Activated naive CD8-positive, alpha-beta T cell treated with anti-CD3 and anti-CD28 coated beads, Interleukin-2, amount 50 U/mL, for 24 hours (primary cell): ENCODE results near the gene RRAGC.

Source experiments
- ATAC-seq: fragments of 150-1000 bp; cut with Tn5 transposase; one replicate; pipeline ENCODE4 v1.10.0; 2021
- DNase-seq: peaks from one replicate; pipeline ENCODE4 v3.0.0; 2021
- H3K27ac Mint-ChIP-seq: one replicate; pipeline ENCODE4 v1.8.0; 2021; ENCODE audit warnings: mild to moderate bottlenecking, mixed read lengths
- H3K27me3 Mint-ChIP-seq: one replicate; pipeline ENCODE4 v1.8.0; 2021; ENCODE audit warnings: mixed read lengths
- H3K36me3 Mint-ChIP-seq: one replicate; pipeline ENCODE4 v1.8.0; 2021; ENCODE audit warnings: low read depth, mixed read lengths
- H3K4me1 Mint-ChIP-seq: one replicate; pipeline ENCODE4 v1.8.0; 2021; ENCODE audit warnings: mixed read lengths
- H3K4me3 Mint-ChIP-seq: one replicate; pipeline ENCODE4 v1.8.0; 2021; ENCODE audit warnings: mild to moderate bottlenecking, moderate library complexity, mixed read lengths
- H3K9me3 Mint-ChIP-seq: one replicate; pipeline ENCODE4 v1.8.0; 2021; ENCODE audit warnings: mixed read lengths

RRAGC gene

GRCh38 chr1:38834937-38835827, 24.4 kb downstream of the RRAGC start:
- Mint-ChIP-seq H3K4me1 (peaks cover 2% of the 10 kb centered on the region), H3K9me3 (no peaks in the 10 kb centered on the region), H3K4me3 (no peak overlapping the region), H3K27ac (no peak overlapping the region), H3K27me3 (peaks cover 3% of the 10 kb centered on the region), H3K36me3 (peaks cover 5% of the 10 kb centered on the region)
- DNase-seq = peak; percentile 35
- peak; percentile 88 for ATAC-seq

- Mint-ChIP-seq H3K4me3 (no peak overlapping the region), H3K27ac (no peak overlapping the region), H3K27me3 (peaks cover 4% of the 10 kb centered on the region), H3K4me1 (peaks cover 2% of the 10 kb centered on the region), H3K36me3 (peaks cover 1% of the 10 kb centered on the region), H3K9me3 (no peaks in the 10 kb centered on the region)
- DNase-seq (no peak), ATAC-seq (no peak)
These were observed 25.3 kb downstream of the RRAGC start for GRCh38 chr1:38834221-38834782.

- no peak for DNase-seq
- no peaks in the 10 kb centered on the region for H3K36me3 Mint-ChIP-seq
These were observed 26.4 kb downstream of the RRAGC start for GRCh38 chr1:38833146-38833545.

GRCh38 chr1:38832370-38832734, 27.2 kb downstream of the RRAGC start:
- Mint-ChIP-seq H3K27ac (no peak overlapping the region), H3K36me3 (no peaks in the 10 kb centered on the region), H3K4me1 (peaks cover 2% of the 10 kb centered on the region), H3K27me3 (peaks cover 8% of the 10 kb centered on the region), H3K4me3 (no peak overlapping the region), H3K9me3 (no peaks in the 10 kb centered on the region)
- ATAC-seq (no peak), DNase-seq (no peak)

More at GRCh38 chr1:38833146-38833545, 26.4 kb downstream of the RRAGC start:
- Mint-ChIP-seq H3K9me3 (no peaks in the 10 kb centered on the region), H3K4me1 (peaks cover 2% of the 10 kb centered on the region), H3K27me3 (peaks cover 8% of the 10 kb centered on the region), H3K27ac (no peak overlapping the region), H3K4me3 (no peak overlapping the region)
- no peak for ATAC-seq

GRCh38 chr1:38831731-38832369, 27.7 kb downstream of the RRAGC start:
- Mint-ChIP-seq H3K36me3 (no peaks in the 10 kb centered on the region), H3K9me3 (no peaks in the 10 kb centered on the region), H3K27me3 (peaks cover 8% of the 10 kb centered on the region), H3K4me1 (peaks cover 2% of the 10 kb centered on the region), H3K4me3 (no peak overlapping the region), H3K27ac (no peak overlapping the region)
- DNase-seq = no peak
- no peak for ATAC-seq

- Mint-ChIP-seq H3K9me3 (no peaks in the 10 kb centered on the region), H3K27me3 (peaks cover 21% of the 10 kb centered on the region), H3K4me3 (no peak overlapping the region), H3K4me1 (peaks cover 3% of the 10 kb centered on the region), H3K36me3 (no peaks in the 10 kb centered on the region), H3K27ac (no peak overlapping the region)
- DNase-seq = no peak
- no peak for ATAC-seq
These were observed 30.2 kb downstream of the RRAGC start for GRCh38 chr1:38829368-38829767.

GRCh38 chr1:38827318-38827717, 32.3 kb downstream of the RRAGC start:
- Mint-ChIP-seq H3K9me3 (no peaks in the 10 kb centered on the region), H3K27me3 (peaks cover 25% of the 10 kb centered on the region), H3K4me1 (peaks cover 3% of the 10 kb centered on the region), H3K36me3 (no peaks in the 10 kb centered on the region), H3K27ac (no peak overlapping the region), H3K4me3 (no peak overlapping the region)
- DNase-seq = no peak
- no peak for ATAC-seq

GRCh38 chr1:38826886-38827285, 32.7 kb downstream of the RRAGC start:
- H3K27me3 Mint-ChIP-seq = peaks cover 25% of the 10 kb centered on the region
- DNase-seq (no peak), ATAC-seq (no peak)
- H3K4me1 Mint-ChIP-seq = peaks cover 3% of the 10 kb centered on the region
- no peak overlapping the region for H3K27ac Mint-ChIP-seq
- H3K36me3 Mint-ChIP-seq = no peaks in the 10 kb centered on the region
- no peaks in the 10 kb centered on the region for H3K9me3 Mint-ChIP-seq
- no peak overlapping the region for H3K4me3 Mint-ChIP-seq

- Mint-ChIP-seq H3K27ac (no peak overlapping the region), H3K4me3 (no peak overlapping the region), H3K36me3 (no peaks in the 10 kb centered on the region), H3K4me1 (peaks cover 3% of the 10 kb centered on the region), H3K9me3 (no peaks in the 10 kb centered on the region), H3K27me3 (peaks cover 25% of the 10 kb centered on the region)
- ATAC-seq (no peak), DNase-seq (no peak)
These were observed 33.3 kb downstream of the RRAGC start for GRCh38 chr1:38826262-38826661.

- Mint-ChIP-seq H3K9me3 (no peaks in the 10 kb centered on the region), H3K27ac (no peak overlapping the region), H3K4me3 (no peak overlapping the region), H3K4me1 (peaks cover 5% of the 10 kb centered on the region), H3K36me3 (no peaks in the 10 kb centered on the region), H3K27me3 (peaks cover 46% of the 10 kb centered on the region)
- no peak for ATAC-seq
- no peak for DNase-seq
These were observed 38.7 kb downstream of the RRAGC start for GRCh38 chr1:38820860-38821259.

GRCh38 chr1:38819516-38819915, 40.1 kb downstream of the RRAGC start:
- DNase-seq (no peak), ATAC-seq (no peak)
- no peaks in the 10 kb centered on the region for H3K9me3 Mint-ChIP-seq
- peaks cover 7% of the 10 kb centered on the region for H3K4me1 Mint-ChIP-seq
- H3K27me3 Mint-ChIP-seq = peaks cover 47% of the 10 kb centered on the region
- no peak overlapping the region for H3K4me3 Mint-ChIP-seq
- H3K27ac Mint-ChIP-seq = no peak overlapping the region
- no peaks in the 10 kb centered on the region for H3K36me3 Mint-ChIP-seq

GRCh38 chr1:38819040-38819439, 40.5 kb downstream of the RRAGC start:
- ATAC-seq (no peak), DNase-seq (no peak)
- Mint-ChIP-seq H3K27me3 (peaks cover 47% of the 10 kb centered on the region), H3K4me3 (no peak overlapping the region), H3K9me3 (no peaks in the 10 kb centered on the region), H3K36me3 (no peaks in the 10 kb centered on the region), H3K4me1 (peaks cover 7% of the 10 kb centered on the region), H3K27ac (no peak overlapping the region)

GRCh38 chr1:38818175-38818976, 41.2 kb downstream of the RRAGC start:
- no peak overlapping the region for H3K4me3 Mint-ChIP-seq
- H3K27me3 Mint-ChIP-seq = peaks cover 51% of the 10 kb centered on the region
- no peak overlapping the region for H3K27ac Mint-ChIP-seq
- no peaks in the 10 kb centered on the region for H3K36me3 Mint-ChIP-seq
- peak; percentile 71 for DNase-seq
- no peaks in the 10 kb centered on the region for H3K9me3 Mint-ChIP-seq
- peaks cover 7% of the 10 kb centered on the region for H3K4me1 Mint-ChIP-seq
- ATAC-seq = peak; percentile 51
